ENCODE data around the gene TSPAN9.

GRCh38 chr12:3315201-3315661 lies 238.1 kb downstream of the TSPAN9 start:
- TF ChIP-seq CTCF (optimal IDR thresholded peaks at IDR 0.05 in 1 of 3, IDR thresholded peaks at IDR 0.05 in 1 of 3, conservative IDR thresholded peaks at IDR 0.05 in 1 of 3; ENCODE audit: extremely low read depth in 1 of 3, insufficient read depth in 2 of 3, low read length in 3 of 3) (no peak), EZH2 (IDR thresholded peaks at IDR 0.05; ENCODE audit: low read length) (no peak)
